ENCODE data around the gene STRA8.

STRA8 gene

DNA sequence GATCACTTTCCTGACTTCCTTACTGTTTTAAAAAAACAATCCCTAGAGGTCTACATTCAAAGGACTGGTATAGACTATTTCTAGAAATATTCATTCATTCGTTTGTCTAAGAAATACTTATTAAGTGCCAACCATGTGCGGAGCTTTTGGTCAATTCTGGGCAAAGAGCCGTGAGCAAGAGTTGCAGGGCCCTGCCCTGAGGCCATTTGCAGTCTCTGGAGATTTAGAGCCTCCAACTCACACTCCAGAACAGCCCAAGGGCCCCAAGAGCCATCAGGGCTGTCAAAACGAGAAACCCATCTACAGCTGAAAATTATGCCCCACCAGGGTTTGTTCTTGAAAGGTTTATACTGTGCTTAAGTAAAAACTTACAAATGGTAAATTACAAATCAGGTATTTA, 38.5 kb upstream of the STRA8 start:
- H3K36me3 ChIP-seq (ENCODE audit: insufficient read depth), result no peaks in the 10 kb centered on the region
- H3K4me1 ChIP-seq (ENCODE audit: low read depth, poor library complexity, severe bottlenecking), result no peaks in the 10 kb centered on the region
- no peak overlapping the region for H3K27ac ChIP-seq
- H3K4me2 ChIP-seq, result no peak overlapping the region
- H3K79me2 ChIP-seq (ENCODE audit: insufficient read depth, low read depth), result no peaks in the 10 kb centered on the region
- TF ChIP-seq, protein P1, sequence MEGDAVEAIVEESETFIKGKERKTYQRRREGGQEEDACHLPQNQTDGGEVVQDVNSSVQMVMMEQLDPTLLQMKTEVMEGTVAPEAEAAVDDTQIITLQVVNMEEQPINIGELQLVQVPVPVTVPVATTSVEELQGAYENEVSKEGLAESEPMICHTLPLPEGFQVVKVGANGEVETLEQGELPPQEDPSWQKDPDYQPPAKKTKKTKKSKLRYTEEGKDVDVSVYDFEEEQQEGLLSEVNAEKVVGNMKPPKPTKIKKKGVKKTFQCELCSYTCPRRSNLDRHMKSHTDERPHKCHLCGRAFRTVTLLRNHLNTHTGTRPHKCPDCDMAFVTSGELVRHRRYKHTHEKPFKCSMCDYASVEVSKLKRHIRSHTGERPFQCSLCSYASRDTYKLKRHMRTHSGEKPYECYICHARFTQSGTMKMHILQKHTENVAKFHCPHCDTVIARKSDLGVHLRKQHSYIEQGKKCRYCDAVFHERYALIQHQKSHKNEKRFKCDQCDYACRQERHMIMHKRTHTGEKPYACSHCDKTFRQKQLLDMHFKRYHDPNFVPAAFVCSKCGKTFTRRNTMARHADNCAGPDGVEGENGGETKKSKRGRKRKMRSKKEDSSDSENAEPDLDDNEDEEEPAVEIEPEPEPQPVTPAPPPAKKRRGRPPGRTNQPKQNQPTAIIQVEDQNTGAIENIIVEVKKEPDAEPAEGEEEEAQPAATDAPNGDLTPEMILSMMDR (conservative IDR thresholded peaks at IDR 0.05; ENCODE audit: low read depth, low read length), result no peak
- no peak overlapping the region for H3K4me3 ChIP-seq (IDR thresholded peaks at IDR 0.05; ENCODE audit: insufficient read depth, low read depth, low read length)
- H3K27me3 ChIP-seq (ENCODE audit: insufficient read depth, low read depth), result no peaks in the 10 kb centered on the region
- no peaks in the 10 kb centered on the region for H4K20me1 ChIP-seq (ENCODE audit: insufficient read depth)
- H3K9ac ChIP-seq, result no peak overlapping the region
- H2AFZ ChIP-seq (ENCODE audit: low read depth), result no peak overlapping the region

DNA sequence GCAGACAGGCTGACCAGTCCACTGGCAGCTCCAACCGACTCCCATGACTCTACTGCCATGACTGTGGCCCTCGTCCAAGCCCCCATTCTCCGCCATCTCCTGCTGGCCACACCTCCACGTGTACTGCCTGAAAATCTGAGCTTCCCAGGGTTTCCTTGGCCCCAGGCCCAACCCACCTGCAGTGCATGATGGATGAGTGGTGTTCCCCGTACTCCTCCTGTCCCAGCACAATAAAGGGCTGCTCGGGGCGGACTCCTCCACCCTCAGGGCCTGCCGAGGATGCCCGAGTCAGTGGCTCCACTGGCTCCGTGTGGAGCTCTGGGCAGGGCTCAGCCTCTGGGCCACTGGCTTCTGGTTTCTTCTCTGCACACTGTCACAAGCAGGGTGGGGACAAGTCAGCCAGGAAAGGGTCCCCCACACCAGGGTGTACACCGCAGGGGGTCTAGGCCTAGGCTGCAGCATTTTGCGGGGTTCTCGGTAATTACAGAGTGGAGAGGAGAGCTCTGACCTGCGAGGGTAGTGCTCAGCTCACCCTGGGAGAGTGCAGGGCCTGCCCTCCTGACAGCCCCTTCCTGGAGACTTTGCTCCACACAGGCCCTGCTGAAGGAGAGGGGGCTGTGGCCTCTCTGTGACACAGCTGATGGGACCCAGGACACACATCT, 37.5 kb upstream of the STRA8 start:
- no peak overlapping the region for H2AFZ ChIP-seq (ENCODE audit: low read depth)
- H3K4me1 ChIP-seq (ENCODE audit: low read depth, poor library complexity, severe bottlenecking), result no peaks in the 10 kb centered on the region
- no peak overlapping the region for H3K27ac ChIP-seq
- no peaks in the 10 kb centered on the region for H3K79me2 ChIP-seq (ENCODE audit: insufficient read depth, low read depth)
- no peak overlapping the region for H3K4me3 ChIP-seq (IDR thresholded peaks at IDR 0.05; ENCODE audit: insufficient read depth, low read depth, low read length)
- no peaks in the 10 kb centered on the region for H4K20me1 ChIP-seq (ENCODE audit: insufficient read depth)
- no peaks in the 10 kb centered on the region for H3K36me3 ChIP-seq (ENCODE audit: insufficient read depth)
- H3K4me2 ChIP-seq, result no peak overlapping the region
- H3K9ac ChIP-seq, result no peak overlapping the region
- TF ChIP-seq, protein P1 (conservative IDR thresholded peaks at IDR 0.05; ENCODE audit: low read depth, low read length), result no peak
- no peaks in the 10 kb centered on the region for H3K27me3 ChIP-seq (ENCODE audit: insufficient read depth, low read depth)

DNA sequence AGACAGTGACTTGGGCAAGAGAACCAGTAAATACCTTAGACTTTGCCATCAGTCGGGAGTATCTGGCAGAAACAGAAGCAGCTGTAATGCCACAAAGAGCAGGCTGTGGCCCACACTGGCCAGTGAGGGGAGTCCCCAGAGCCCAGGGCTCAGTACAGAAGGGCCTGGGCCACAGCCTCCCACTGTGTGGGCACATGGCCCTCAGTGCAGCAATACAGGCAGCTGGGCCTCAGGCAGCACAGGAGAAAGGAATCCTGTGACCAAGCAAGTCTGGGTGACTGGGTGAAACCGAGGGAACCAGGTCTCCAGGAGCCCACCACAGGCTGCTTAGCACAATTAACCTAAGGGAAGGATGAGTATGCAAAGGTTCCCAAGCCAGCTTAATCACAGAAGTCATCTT, 36.3 kb upstream of the STRA8 start:
- Histone ChIP-seq H3K4me1 (ENCODE audit: low read depth, poor library complexity, severe bottlenecking) (no peaks in the 10 kb centered on the region), H2AFZ (ENCODE audit: low read depth) (no peak overlapping the region), H3K4me3 (IDR thresholded peaks at IDR 0.05; ENCODE audit: insufficient read depth, low read depth, low read length) (no peak overlapping the region), H3K27ac (no peak overlapping the region), H3K9ac (no peak overlapping the region), H3K27me3 (ENCODE audit: insufficient read depth, low read depth) (no peaks in the 10 kb centered on the region), H3K79me2 (ENCODE audit: insufficient read depth, low read depth) (no peaks in the 10 kb centered on the region), H3K36me3 (ENCODE audit: insufficient read depth) (no peaks in the 10 kb centered on the region), H3K4me2 (no peak overlapping the region), H4K20me1 (ENCODE audit: insufficient read depth) (no peaks in the 10 kb centered on the region)
- TF ChIP-seq, protein P1 (conservative IDR thresholded peaks at IDR 0.05; ENCODE audit: low read depth, low read length), result no peak

DNA sequence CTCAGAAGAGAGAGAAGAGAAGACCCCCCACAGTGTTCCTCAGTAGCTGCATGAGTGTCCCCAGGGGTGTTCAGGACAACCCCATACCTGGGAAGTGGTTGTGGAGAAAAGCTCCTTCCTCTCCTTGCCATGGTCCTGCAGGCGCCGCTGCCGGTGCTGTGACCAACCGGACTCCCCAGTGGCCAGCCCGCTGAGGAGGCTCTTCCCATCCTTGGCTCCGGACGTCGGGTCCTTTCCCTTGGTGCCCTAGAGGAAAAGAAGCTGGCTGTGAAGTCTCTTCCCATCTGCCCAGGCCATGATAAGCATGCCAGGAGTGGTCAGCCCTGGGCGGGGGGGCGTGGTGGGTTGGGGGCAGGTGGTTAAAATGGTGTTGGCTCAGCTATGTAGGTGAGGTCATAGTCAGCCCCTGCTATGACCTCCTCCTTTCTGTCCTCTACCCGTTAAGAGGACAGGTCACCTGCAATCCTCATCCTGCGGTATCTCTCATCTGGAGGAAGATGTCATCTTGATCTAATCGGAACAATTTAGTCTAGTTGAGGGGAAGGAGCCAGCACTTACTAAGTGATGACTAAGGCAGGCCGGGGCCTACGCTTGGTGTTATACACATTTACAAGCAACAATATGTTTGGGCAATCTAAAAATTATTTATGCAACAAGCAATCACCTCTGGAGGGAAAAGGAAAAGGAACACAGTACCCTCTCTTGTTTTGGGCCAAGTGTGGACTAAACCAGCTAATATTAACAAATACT, 35.6 kb upstream of the STRA8 start:
- Histone ChIP-seq H3K27me3 (ENCODE audit: insufficient read depth, low read depth) (no peaks in the 10 kb centered on the region), H3K27ac (no peak overlapping the region), H4K20me1 (ENCODE audit: insufficient read depth) (no peaks in the 10 kb centered on the region), H3K4me1 (ENCODE audit: low read depth, poor library complexity, severe bottlenecking) (no peaks in the 10 kb centered on the region), H3K4me2 (no peak overlapping the region), H3K9ac (no peak overlapping the region), H2AFZ (ENCODE audit: low read depth) (no peak overlapping the region), H3K36me3 (ENCODE audit: insufficient read depth) (no peaks in the 10 kb centered on the region), H3K4me3 (IDR thresholded peaks at IDR 0.05; ENCODE audit: insufficient read depth, low read depth, low read length) (no peak overlapping the region), H3K79me2 (ENCODE audit: insufficient read depth, low read depth) (no peaks in the 10 kb centered on the region)
- TF ChIP-seq, protein P1 (conservative IDR thresholded peaks at IDR 0.05; ENCODE audit: low read depth, low read length), result no peak
